PC-3 (cell line): ENCODE data around the gene TMCC2. TPM values are rescaled to one million over a fixed set of nuclear protein-coding genes. Genes with fewer than 3 reads are reported as not detected.

Source experiments
- ATAC-seq: fragments of 200-7000 bp; cut with Tn5 transposase; 2 replicates; pipeline ENCODE4 v1.9.1; 2020; ENCODE audit warnings: mild to moderate bottlenecking, moderate library complexity
- BruUV-seq: library from RNA; stranded (reverse); fragments of 400-500 nt; replicated peaks from 2 replicates; lab custom pipeline; 2021; lab: Mats Ljungman, UMichigan
- CTCF ChIA-PET: fragments of 300-600 bp; sonication (Branson Sonifier 250); formaldehyde crosslinking; loops from one replicate; lab custom pipeline; 2022; ENCODE audit warnings: antibody characterized with exemption; lab: Charles Lee
- POLR2A ChIA-PET: fragments of 300-600 bp; sonication (Branson Sonifier 250); formaldehyde crosslinking; loops from one replicate; lab custom pipeline; 2022; ENCODE audit warnings: antibody characterized with exemption; ENCODE audit not compliant: unreplicated experiment; lab: Charles Lee
- DNase-seq: peaks from one replicate; pipeline ENCODE4 v3.0.0-alpha.2; 2015
- H2AFZ ChIP-seq: fragments of 300-600 bp; sonication (generic); 2 replicates; pipeline ENCODE4 v1.6.0; 2016; ENCODE audit warnings: antibody characterized with exemption, low read length
- H3F3A ChIP-seq: fragments of 300-600 bp; sonication (generic); one replicate; pipeline ENCODE4 v1.6.0; 2017; ENCODE audit warnings: antibody characterized with exemption, low read length, control low read depth, mild to moderate bottlenecking; ENCODE audit not compliant: unreplicated experiment
- H3K27ac ChIP-seq: fragments of 300-600 bp; sonication (generic); 2 replicates; pipeline ENCODE4 v1.5.1; 2016; ENCODE audit warnings: mild to moderate bottlenecking, low read length
- H3K27me3 ChIP-seq: fragments of 300-600 bp; sonication (generic); 2 replicates; pipeline ENCODE4 v1.6.1; 2016; ENCODE audit warnings: low read length, mixed read lengths
- H3K36me3 ChIP-seq: fragments of 300-600 bp; sonication (generic); 2 replicates; pipeline ENCODE4 v1.6.1; 2016; ENCODE audit warnings: low read depth, mixed run types, low read length, mixed read lengths
- H3K4me1 ChIP-seq: fragments of 300-600 bp; sonication (generic); 2 replicates; pipeline ENCODE4 v1.5.1; 2016; ENCODE audit warnings: low read length; ENCODE audit not compliant: insufficient read depth
- H3K4me2 ChIP-seq: fragments of 300-600 bp; sonication (generic); 2 replicates; pipeline ENCODE4 v1.6.0; 2016; ENCODE audit warnings: low read length
- H3K4me3 ChIP-seq: fragments of 300-600 bp; sonication (generic); 2 replicates; pipeline ENCODE4 v1.5.1; 2016; ENCODE audit warnings: mild to moderate bottlenecking, low read length, mixed read lengths
- H3K79me2 ChIP-seq: fragments of 300-600 bp; sonication (generic); 2 replicates; pipeline ENCODE4 v1.6.1; 2017; ENCODE audit warnings: low read length, mixed read lengths
- H3K9ac ChIP-seq: fragments of 300-600 bp; sonication (generic); 2 replicates; pipeline ENCODE4 v1.6.0; 2016; ENCODE audit warnings: mild to moderate bottlenecking, low read length
- H3K9me2 ChIP-seq: fragments of 300-600 bp; sonication (generic); replicated peaks from 2 replicates; pipeline ENCODE4 v1.6.1; 2016; ENCODE audit warnings: mixed run types, low read length, mixed read lengths
- H3K9me3 ChIP-seq: fragments of 300-600 bp; sonication (generic); 2 replicates; pipeline ENCODE4 v1.6.1; 2016; ENCODE audit warnings: low read length, mixed read lengths
- H4K20me1 ChIP-seq: fragments of 300-600 bp; sonication (generic); 2 replicates; pipeline ENCODE4 v1.6.1; 2016; ENCODE audit warnings: low read length, mixed read lengths
- EZH2 ChIP-seq: fragments of 300-600 bp; sonication (generic); IDR thresholded peaks from one replicate; pipeline ENCODE4 v1.6.1; 2017; ENCODE audit warnings: antibody characterized with exemption, mild to moderate bottlenecking, low read length; ENCODE audit not compliant: unreplicated experiment
- EZH2phosphoT487 ChIP-seq: fragments of 300-600 bp; sonication (generic); IDR thresholded peaks from 2 replicates; pipeline ENCODE4 v1.6.1; 2018; ENCODE audit warnings: mild to moderate bottlenecking, antibody characterized with exemption, low read length, borderline replicate concordance
- intact Hi-C: fragments of 100-400 bp; cut with micrococcal nuclease; formaldehyde crosslinking; loops from 2 replicates; pipeline ENCODE4 v1.9.0; 2023
- total RNA-seq: library from RNA; depleted of rRNA; stranded (reverse); fragments of >200 nt; gene quantifications from 2 replicates; pipeline ENCODE4 v1.2.3, GENCODE V29; 2014
- TF ChIP-seq, protein P1 (sequence below): fragments of 300-600 bp; sonication (generic); conservative IDR thresholded peaks from 2 replicates; pipeline ENCODE4 v1.5.1; 2017; ENCODE audit warnings: antibody characterized with exemption, low read depth, mild to moderate bottlenecking, low read length

TMCC2 gene
- total RNA-seq, 1 experiment from 2014 or later, result 8.7 TPM

DNA sequence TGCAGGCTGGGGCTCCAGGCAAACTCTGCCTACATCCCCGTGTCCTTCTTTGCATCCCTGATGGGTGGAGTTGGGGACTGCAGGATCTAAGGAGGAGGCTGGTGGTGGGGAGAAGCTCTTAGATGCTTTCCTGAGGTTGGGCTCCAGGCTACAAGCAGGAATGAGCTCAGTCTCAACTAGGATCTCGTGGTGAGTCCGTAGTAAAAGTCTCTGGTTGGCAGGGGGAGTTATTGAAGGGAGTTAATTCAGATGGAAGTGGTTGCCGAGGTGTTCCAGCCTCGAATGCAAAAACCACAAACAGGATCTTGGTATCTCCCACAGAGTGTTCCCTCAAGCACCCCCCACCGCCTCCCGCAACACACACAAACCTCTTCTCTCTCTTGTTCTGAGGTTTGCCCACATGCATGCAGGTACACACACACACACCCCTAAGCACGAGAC is 35.0 kb downstream of the TMCC2 start:
- intact Hi-C loops, result no loop called here
- ATAC-seq (no peak), DNase-seq (no peak)
- no peaks in the 10 kb centered on the region for H4K20me1 ChIP-seq
- H2AFZ ChIP-seq, result no peak overlapping the region
- no peaks in the 10 kb centered on the region for H3K9me3 ChIP-seq
- H3K27me3 ChIP-seq, result no peaks in the 10 kb centered on the region
- H3K4me2 ChIP-seq, result no peak overlapping the region
- H3K9ac ChIP-seq, result no peak overlapping the region
- H3F3A ChIP-seq, result no peaks in the 10 kb centered on the region
- no peaks in the 10 kb centered on the region for H3K36me3 ChIP-seq
- no peak overlapping the region for H3K4me3 ChIP-seq
- no peaks in the 10 kb centered on the region for H3K79me2 ChIP-seq
- no peak overlapping the region for H3K27ac ChIP-seq
- TF ChIP-seq EZH2 (no peak), EZH2phosphoT487 (no peak)
- TF ChIP-seq, protein P1, sequence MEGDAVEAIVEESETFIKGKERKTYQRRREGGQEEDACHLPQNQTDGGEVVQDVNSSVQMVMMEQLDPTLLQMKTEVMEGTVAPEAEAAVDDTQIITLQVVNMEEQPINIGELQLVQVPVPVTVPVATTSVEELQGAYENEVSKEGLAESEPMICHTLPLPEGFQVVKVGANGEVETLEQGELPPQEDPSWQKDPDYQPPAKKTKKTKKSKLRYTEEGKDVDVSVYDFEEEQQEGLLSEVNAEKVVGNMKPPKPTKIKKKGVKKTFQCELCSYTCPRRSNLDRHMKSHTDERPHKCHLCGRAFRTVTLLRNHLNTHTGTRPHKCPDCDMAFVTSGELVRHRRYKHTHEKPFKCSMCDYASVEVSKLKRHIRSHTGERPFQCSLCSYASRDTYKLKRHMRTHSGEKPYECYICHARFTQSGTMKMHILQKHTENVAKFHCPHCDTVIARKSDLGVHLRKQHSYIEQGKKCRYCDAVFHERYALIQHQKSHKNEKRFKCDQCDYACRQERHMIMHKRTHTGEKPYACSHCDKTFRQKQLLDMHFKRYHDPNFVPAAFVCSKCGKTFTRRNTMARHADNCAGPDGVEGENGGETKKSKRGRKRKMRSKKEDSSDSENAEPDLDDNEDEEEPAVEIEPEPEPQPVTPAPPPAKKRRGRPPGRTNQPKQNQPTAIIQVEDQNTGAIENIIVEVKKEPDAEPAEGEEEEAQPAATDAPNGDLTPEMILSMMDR, result no peak
- BruUV-seq, result no TSS peak
- CTCF ChIA-PET, result interaction anchor here (1.1 kb wide), 1 partner anchor 12 kb away, joined by 4 read pairs; no protein-coding TSS in a partner anchor
- POLR2A ChIA-PET, result no interaction called here
- H3K9me2 ChIP-seq, result no peaks in the 10 kb centered on the region
- H3K4me1 ChIP-seq, result peaks cover 20% of the 10 kb centered on the region

DNA sequence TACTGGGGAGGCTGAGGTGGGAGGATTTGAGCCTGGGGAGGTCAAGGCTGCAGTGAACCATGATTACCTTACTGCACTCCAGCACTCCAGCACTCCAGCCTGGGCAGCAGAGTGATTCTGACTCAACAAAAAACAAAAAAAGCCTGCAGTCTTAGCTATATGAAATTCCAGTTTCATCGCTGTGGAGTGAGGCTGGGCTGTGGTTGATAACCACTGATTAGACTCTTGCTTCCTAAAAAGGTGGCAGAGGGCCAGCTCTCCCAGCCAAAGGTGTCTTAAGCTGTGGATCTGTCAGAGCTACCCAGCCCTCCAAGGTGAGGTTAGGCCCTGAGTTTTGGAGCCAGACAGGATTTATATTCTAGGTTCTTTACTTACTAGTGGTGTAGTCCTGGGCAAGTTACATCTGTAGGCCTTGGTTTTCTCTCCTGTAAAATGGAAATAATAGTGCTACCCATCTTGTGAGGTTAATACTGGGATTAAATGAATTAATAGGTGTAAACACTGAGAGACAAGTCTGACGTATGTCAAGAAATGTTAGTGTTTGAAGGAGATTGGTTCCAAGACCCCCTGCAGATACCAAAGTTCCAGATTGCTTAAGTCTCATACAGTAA is 35.9 kb downstream of the TMCC2 start:
- CTCF ChIA-PET, result no interaction called here
- Histone ChIP-seq H3K27ac (no peak overlapping the region), H3K4me1 (peaks cover 14% of the 10 kb centered on the region), H3K9me3 (no peaks in the 10 kb centered on the region), H2AFZ (no peak overlapping the region), H4K20me1 (no peaks in the 10 kb centered on the region), H3K36me3 (no peaks in the 10 kb centered on the region), H3K9ac (no peak overlapping the region), H3K4me2 (no peak overlapping the region), H3K79me2 (no peaks in the 10 kb centered on the region), H3F3A (no peaks in the 10 kb centered on the region), H3K9me2 (no peaks in the 10 kb centered on the region), H3K4me3 (no peak overlapping the region), H3K27me3 (no peaks in the 10 kb centered on the region)
- intact Hi-C loops, result no loop called here
- POLR2A ChIA-PET, result no interaction called here
- no TSS peak for BruUV-seq
- ATAC-seq, result no peak
- TF ChIP-seq EZH2phosphoT487 (no peak), EZH2 (no peak)
- TF ChIP-seq, protein P1, result no peak
- no peak for DNase-seq

DNA sequence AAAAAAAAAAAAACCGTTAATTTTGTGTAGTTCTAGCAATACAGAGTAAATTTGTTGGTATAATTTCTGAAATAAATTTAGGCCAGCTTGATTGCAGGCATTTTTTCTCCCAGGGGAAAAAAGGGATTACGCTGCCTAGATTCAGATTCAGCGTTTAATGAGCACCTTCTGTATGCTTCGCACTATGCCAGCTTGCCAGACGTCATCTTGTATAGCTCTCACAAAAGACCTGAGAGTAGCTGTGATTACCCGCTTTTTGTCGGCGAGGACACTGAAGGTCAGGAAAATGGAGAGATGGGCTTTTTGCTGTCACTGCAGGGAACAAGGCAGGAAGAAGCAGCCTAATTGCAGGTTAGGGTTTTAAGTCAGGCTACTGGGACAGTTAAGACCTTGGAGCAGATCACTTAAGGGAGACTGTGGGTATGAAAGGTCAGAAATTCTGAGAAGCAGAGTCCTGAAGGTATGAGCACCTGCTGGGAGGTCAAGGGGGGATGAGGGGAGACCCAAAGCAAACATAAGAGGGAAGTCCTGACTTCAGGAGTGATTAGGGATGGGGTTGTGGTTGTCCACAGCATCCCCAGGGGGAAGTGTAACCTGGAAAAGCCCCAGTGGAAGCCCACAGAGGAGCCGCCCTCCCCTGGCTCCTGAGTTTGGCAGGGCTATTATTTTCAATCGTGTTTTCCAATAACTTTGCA is 39.0 kb downstream of the TMCC2 start:
- H2AFZ ChIP-seq, result no peak overlapping the region
- no peak overlapping the region for H3K4me3 ChIP-seq
- H3K4me1 ChIP-seq, result peaks cover 23% of the 10 kb centered on the region
- no peak overlapping the region for H3K4me2 ChIP-seq
- H3K27ac ChIP-seq, result no peak overlapping the region
- no peak overlapping the region for H3K9ac ChIP-seq
- no peaks in the 10 kb centered on the region for H3F3A ChIP-seq
- CTCF ChIA-PET, result interaction anchor here (0.6 kb wide), 2 partner anchors 68 to 205 kb away, joined by 3 to 8 read pairs; no protein-coding TSS in a partner anchor
- H3K9me3 ChIP-seq, result no peaks in the 10 kb centered on the region
- POLR2A ChIA-PET, result interaction anchor here (0.7 kb wide), 1 partner anchor 43 kb away, joined by 11 read pairs; no protein-coding TSS in a partner anchor
- intact Hi-C loops, result no loop called here
- DNase-seq, result no peak
- H3K36me3 ChIP-seq, result no peaks in the 10 kb centered on the region
- no peak for ATAC-seq
- TF ChIP-seq EZH2phosphoT487, result no peak
- TF ChIP-seq EZH2, result no peak
- TF ChIP-seq, protein P1, result no peak
- no peaks in the 10 kb centered on the region for H3K79me2 ChIP-seq
- H4K20me1 ChIP-seq, result no peaks in the 10 kb centered on the region
- H3K9me2 ChIP-seq, result no peaks in the 10 kb centered on the region
- H3K27me3 ChIP-seq, result no peaks in the 10 kb centered on the region
- no TSS peak for BruUV-seq
